ENCODE data around the gene LRIT2.

DNA sequence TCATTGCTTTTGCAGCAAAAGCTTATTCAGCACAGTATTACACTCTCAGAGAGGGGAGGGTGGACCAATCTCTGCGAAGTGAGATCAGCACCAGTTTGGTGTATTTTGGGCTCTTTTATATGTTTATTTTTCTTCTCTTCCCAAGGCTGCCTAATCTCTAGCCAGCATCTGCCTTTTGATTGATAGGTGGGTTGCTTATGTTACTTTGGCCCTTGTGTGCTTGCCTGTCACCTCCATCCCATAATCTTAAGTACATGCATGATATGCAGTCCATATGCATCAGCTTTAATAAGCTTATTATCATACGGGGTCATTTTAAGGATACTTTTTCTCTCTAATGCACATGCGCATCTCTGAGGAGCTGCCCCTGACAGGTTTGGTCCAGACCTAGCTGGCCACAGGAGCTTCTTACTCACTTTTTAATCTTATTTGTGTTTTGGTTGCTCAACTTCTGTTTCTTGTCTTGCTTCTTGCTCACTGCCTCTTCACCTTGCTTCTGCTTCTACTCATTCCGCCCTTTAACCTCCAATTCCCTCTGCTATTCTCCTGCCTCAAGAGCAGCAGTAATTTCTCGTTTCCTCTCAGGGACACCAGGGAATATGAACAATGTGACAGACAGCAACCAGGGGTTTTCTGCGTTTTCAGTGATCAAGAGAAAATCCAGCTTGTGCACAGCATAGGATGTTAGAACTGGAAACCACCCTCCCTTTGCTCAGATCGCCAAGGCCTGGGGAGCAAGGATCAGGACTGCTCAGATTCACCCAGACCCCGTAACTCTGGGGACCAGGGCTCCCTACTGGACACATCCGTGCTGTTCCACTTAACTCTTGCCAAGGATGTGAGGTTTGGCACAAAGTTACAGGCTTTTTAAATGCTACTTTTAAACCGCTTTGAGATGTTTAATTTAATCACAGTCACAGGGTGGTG lies 29.5 kb upstream of the LRIT2 start:
- TF ChIP-seq, protein P1, sequence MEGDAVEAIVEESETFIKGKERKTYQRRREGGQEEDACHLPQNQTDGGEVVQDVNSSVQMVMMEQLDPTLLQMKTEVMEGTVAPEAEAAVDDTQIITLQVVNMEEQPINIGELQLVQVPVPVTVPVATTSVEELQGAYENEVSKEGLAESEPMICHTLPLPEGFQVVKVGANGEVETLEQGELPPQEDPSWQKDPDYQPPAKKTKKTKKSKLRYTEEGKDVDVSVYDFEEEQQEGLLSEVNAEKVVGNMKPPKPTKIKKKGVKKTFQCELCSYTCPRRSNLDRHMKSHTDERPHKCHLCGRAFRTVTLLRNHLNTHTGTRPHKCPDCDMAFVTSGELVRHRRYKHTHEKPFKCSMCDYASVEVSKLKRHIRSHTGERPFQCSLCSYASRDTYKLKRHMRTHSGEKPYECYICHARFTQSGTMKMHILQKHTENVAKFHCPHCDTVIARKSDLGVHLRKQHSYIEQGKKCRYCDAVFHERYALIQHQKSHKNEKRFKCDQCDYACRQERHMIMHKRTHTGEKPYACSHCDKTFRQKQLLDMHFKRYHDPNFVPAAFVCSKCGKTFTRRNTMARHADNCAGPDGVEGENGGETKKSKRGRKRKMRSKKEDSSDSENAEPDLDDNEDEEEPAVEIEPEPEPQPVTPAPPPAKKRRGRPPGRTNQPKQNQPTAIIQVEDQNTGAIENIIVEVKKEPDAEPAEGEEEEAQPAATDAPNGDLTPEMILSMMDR (IDR thresholded peaks at IDR 0.05; ENCODE audit: low read depth, low read length, poor library complexity, severe bottlenecking) = no peak
- no peak for TF ChIP-seq EZH2phosphoT487 (IDR thresholded peaks at IDR 0.05; ENCODE audit: borderline replicate concordance, low read length)

Measured in DOHH2 (cell line).